ENCODE results near the gene SLC12A8. TPM values are rescaled to one million over a fixed set of nuclear protein-coding genes. Genes with fewer than 3 reads are reported as not detected.

SLC12A8 gene
- total RNA-seq, 1 donor from 2014 or later, result 0.58 TPM

GRCh38 chr3:125061646-125062045 lies 150.9 kb downstream of the SLC12A8 start:
- H3K36me3 Mint-ChIP-seq (ENCODE audit: low read depth), result no peaks in the 10 kb centered on the region
- DNase-seq (no peak), ATAC-seq (ENCODE audit: low read depth) (no peak)
- no peaks in the 10 kb centered on the region for H3K4me1 Mint-ChIP-seq
- H3K27me3 Mint-ChIP-seq, result peaks cover 17% of the 10 kb centered on the region
- ChIA-PET CTCF (no interaction called here), POLR2A (no interaction called here)
- no peak overlapping the region for H3K27ac Mint-ChIP-seq
- no peak for TF ChIP-seq CTCF (IDR thresholded peaks at IDR 0.05)
- intact Hi-C loops (cut with micrococcal nuclease), result no loop called here
- no peaks in the 10 kb centered on the region for H3K9me3 Mint-ChIP-seq
- H3K4me3 Mint-ChIP-seq, result no peak overlapping the region

- DNase-seq (no peak), ATAC-seq (ENCODE audit: low read depth) (no peak)
- Mint-ChIP-seq H3K27me3 (peaks cover 16% of the 10 kb centered on the region), H3K4me1 (no peaks in the 10 kb centered on the region), H3K4me3 (no peak overlapping the region), H3K9me3 (no peaks in the 10 kb centered on the region), H3K36me3 (ENCODE audit: low read depth) (no peaks in the 10 kb centered on the region), H3K27ac (no peak overlapping the region)
- intact Hi-C loops (cut with micrococcal nuclease), result no loop called here
- TF ChIP-seq CTCF (IDR thresholded peaks at IDR 0.05), result no peak
- ChIA-PET POLR2A (no interaction called here), CTCF (no interaction called here)
Observed at GRCh38 chr3:125061170-125061569, 151.4 kb downstream of the SLC12A8 start.

DNA sequence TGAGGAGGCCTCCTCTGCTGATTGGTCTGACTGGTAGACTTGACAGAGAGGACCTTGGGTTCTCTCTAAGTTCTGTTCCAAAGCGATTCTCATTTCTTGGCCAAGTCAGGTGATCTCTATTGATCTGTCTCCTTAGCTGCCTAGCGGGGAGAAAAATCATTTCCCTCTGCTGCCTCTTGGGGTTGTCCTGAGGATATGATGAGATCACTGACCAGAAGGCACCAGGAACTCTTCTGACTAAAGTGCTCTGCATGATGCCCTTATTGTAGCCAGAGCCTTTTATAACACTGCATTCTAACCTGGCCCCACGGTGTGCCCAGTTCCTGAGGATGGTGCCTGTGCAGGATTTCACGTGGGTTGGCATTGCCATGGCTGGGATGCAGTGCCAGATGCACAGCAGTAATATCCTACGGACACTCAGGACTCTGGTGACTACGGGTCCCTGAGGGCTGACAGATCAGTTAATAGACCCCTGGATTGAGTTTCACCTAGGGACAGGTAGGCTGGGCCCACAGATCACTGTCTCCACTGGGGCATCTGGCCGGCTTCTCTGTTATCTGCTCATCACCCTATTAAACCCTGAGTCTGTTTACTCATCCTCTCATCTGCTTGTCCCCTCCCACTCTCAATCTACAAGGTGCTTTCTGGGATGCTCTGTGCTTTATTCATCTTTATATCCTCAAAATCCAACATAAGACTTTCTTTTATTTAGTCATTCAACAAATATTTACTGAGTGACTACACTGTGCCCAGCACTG lies 152.9 kb downstream of the SLC12A8 start:
- ChIA-PET CTCF (no interaction called here), POLR2A (no interaction called here)
- Mint-ChIP-seq H3K27me3 (peaks cover 15% of the 10 kb centered on the region), H3K27ac (no peak overlapping the region), H3K4me3 (no peak overlapping the region), H3K4me1 (peaks cover 4% of the 10 kb centered on the region), H3K9me3 (no peaks in the 10 kb centered on the region), H3K36me3 (ENCODE audit: low read depth) (peaks cover 2% of the 10 kb centered on the region)
- ATAC-seq (ENCODE audit: low read depth), result no peak
- DNase-seq, result no peak
- TF ChIP-seq CTCF (IDR thresholded peaks at IDR 0.05), result no peak
- intact Hi-C loops (cut with micrococcal nuclease), result loop anchor here (5.0 to 10.0 kb wide), 3 partner anchors 48 to 1475 kb away; partner anchors contain the start of genes HACD2 and SLC12A8

- TF ChIP-seq CTCF (IDR thresholded peaks at IDR 0.05), result no peak
- ATAC-seq (ENCODE audit: low read depth), result no peak
- Mint-ChIP-seq H3K4me3 (no peak overlapping the region), H3K36me3 (ENCODE audit: low read depth) (peaks cover 2% of the 10 kb centered on the region), H3K27ac (no peak overlapping the region), H3K9me3 (no peaks in the 10 kb centered on the region), H3K4me1 (peaks cover 11% of the 10 kb centered on the region), H3K27me3 (peaks cover 15% of the 10 kb centered on the region)
- CTCF ChIA-PET, result no interaction called here
- no peak for DNase-seq
- intact Hi-C loops (cut with micrococcal nuclease), result loop anchor here (5.0 to 10.0 kb wide), 3 partner anchors 48 to 1474 kb away; partner anchors contain the start of genes HACD2 and SLC12A8
- POLR2A ChIA-PET, result no interaction called here
Observed at GRCh38 chr3:125058959-125059358, 153.6 kb downstream of the SLC12A8 start.

- POLR2A ChIA-PET, result interaction anchor here (0.5 kb wide), 1 partner anchor 317 kb away, joined by 3 read pairs; the partner anchor contains the start of gene ZNF148
- H3K36me3 Mint-ChIP-seq (ENCODE audit: low read depth), result peaks cover 2% of the 10 kb centered on the region
- H3K27ac Mint-ChIP-seq, result no peak overlapping the region
- no peak for DNase-seq
- CTCF ChIA-PET, result no interaction called here
- no peak overlapping the region for H3K4me3 Mint-ChIP-seq
- no peak for ATAC-seq (ENCODE audit: low read depth)
- H3K9me3 Mint-ChIP-seq, result no peaks in the 10 kb centered on the region
- peaks cover 14% of the 10 kb centered on the region for H3K27me3 Mint-ChIP-seq
- TF ChIP-seq CTCF (IDR thresholded peaks at IDR 0.05), result no peak
- peaks cover 16% of the 10 kb centered on the region for H3K4me1 Mint-ChIP-seq
- intact Hi-C loops (cut with micrococcal nuclease), result loop anchor here (5.0 to 10.0 kb wide), 3 partner anchors 49 to 1474 kb away; partner anchors contain the start of genes HACD2 and SLC12A8
Observed at GRCh38 chr3:125058529-125058928, 154.0 kb downstream of the SLC12A8 start.
